Nephron progenitor cell (in vitro differentiated cells): Measurements from ENCODE around the gene OR8D4.

Experiments
- DNase-seq: peaks from one replicate; pipeline ENCODE4 v3.0.0; 2021
- H3K27ac Mint-ChIP-seq: 2 replicates; pipeline ENCODE4 v1.8.0; 2021; ENCODE audit warnings: mild to moderate bottlenecking, moderate library complexity, mixed read lengths
- H3K27me3 Mint-ChIP-seq: 2 replicates; pipeline ENCODE4 v1.8.0; 2021; ENCODE audit warnings: mild to moderate bottlenecking, low read depth, mixed read lengths; ENCODE audit not compliant: poor library complexity
- H3K36me3 Mint-ChIP-seq: 2 replicates; pipeline ENCODE4 v1.8.0; 2021; ENCODE audit warnings: low read depth, mixed read lengths
- H3K4me1 Mint-ChIP-seq: 2 replicates; pipeline ENCODE4 v1.8.0; 2021; ENCODE audit warnings: mixed read lengths
- H3K4me3 Mint-ChIP-seq: 2 replicates; pipeline ENCODE4 v1.8.0; 2021; ENCODE audit warnings: mild to moderate bottlenecking, moderate library complexity, mixed read lengths
- H3K9me3 Mint-ChIP-seq: 2 replicates; pipeline ENCODE4 v1.8.0; 2021; ENCODE audit warnings: mild to moderate bottlenecking, moderate library complexity, mixed read lengths
- CTCF ChIP-seq: fragments of 200-600 bp; sonication (generic); IDR thresholded peaks from 2 replicates; pipeline ENCODE4 v1.5.0; 2021; ENCODE audit warnings: antibody characterized with exemption

OR8D4 gene

GRCh38 chr11:123880912-123881311 is 21.1 kb upstream of the OR8D4 start:
- Mint-ChIP-seq H3K9me3 (peaks cover 8% of the 10 kb centered on the region), H3K4me1 (peaks cover 8% of the 10 kb centered on the region), H3K36me3 (no peaks in the 10 kb centered on the region), H3K27ac (no peak overlapping the region), H3K27me3 (no peaks in the 10 kb centered on the region), H3K4me3 (no peak overlapping the region)
- TF ChIP-seq CTCF = no peak
- DNase-seq = no peak

- TF ChIP-seq CTCF = no peak
- Mint-ChIP-seq H3K4me1 (peaks cover 8% of the 10 kb centered on the region), H3K36me3 (no peaks in the 10 kb centered on the region), H3K4me3 (no peak within 1 kb of the TSS), H3K27me3 (no peaks in the 10 kb centered on the region), H3K27ac (no peak within 1 kb of the TSS), H3K9me3 (no peaks in the 10 kb centered on the region)
- DNase-seq = no peak
Measured at GRCh38 chr11:123885570-123885969, 16.4 kb upstream of the OR8D4 start, which contains the start of gene TMEM225. Gene TMEM225, minus strand, starts transcription at chr11:123885670. Its CDS starts 245 bp downstream, at chr11:123885425.

- H3K27me3 Mint-ChIP-seq = peaks cover 3% of the 10 kb centered on the region
- no peaks in the 10 kb centered on the region for H3K9me3 Mint-ChIP-seq
- no peak overlapping the region for H3K27ac Mint-ChIP-seq
- DNase-seq = no peak
- no peak for TF ChIP-seq CTCF
- H3K4me3 Mint-ChIP-seq = no peak overlapping the region
- H3K36me3 Mint-ChIP-seq = no peaks in the 10 kb centered on the region
- no peaks in the 10 kb centered on the region for H3K4me1 Mint-ChIP-seq
Measured at GRCh38 chr11:123892031-123892430, 9.9 kb upstream of the OR8D4 start.

- no peaks in the 10 kb centered on the region for H3K4me1 Mint-ChIP-seq
- no peaks in the 10 kb centered on the region for H3K9me3 Mint-ChIP-seq
- no peak overlapping the region for H3K27ac Mint-ChIP-seq
- no peak overlapping the region for H3K4me3 Mint-ChIP-seq
- no peak for TF ChIP-seq CTCF
- H3K36me3 Mint-ChIP-seq = no peaks in the 10 kb centered on the region
- peaks cover 3% of the 10 kb centered on the region for H3K27me3 Mint-ChIP-seq
- no peak for DNase-seq
Measured at GRCh38 chr11:123899792-123900191, 2.2 kb upstream of the OR8D4 start.

GRCh38 chr11:123903932-123904331 is 2.0 kb downstream of the OR8D4 start:
- Mint-ChIP-seq H3K9me3 (no peaks in the 10 kb centered on the region), H3K4me1 (no peaks in the 10 kb centered on the region), H3K36me3 (no peaks in the 10 kb centered on the region), H3K4me3 (no peak overlapping the region), H3K27me3 (peaks cover 4% of the 10 kb centered on the region), H3K27ac (no peak overlapping the region)
- DNase-seq = no peak
- TF ChIP-seq CTCF = no peak

- no peak overlapping the region for H3K27ac Mint-ChIP-seq
- TF ChIP-seq CTCF = no peak
- DNase-seq = no peak
Measured at GRCh38 chr11:123904932-123905331, 3.0 kb downstream of the OR8D4 start.

More at GRCh38 chr11:123904932-123905331, 3.0 kb downstream of the OR8D4 start:
- no peaks in the 10 kb centered on the region for H3K9me3 Mint-ChIP-seq
- H3K4me1 Mint-ChIP-seq = no peaks in the 10 kb centered on the region
- H3K27me3 Mint-ChIP-seq = peaks cover 4% of the 10 kb centered on the region
- H3K4me3 Mint-ChIP-seq = no peak overlapping the region
- H3K36me3 Mint-ChIP-seq = no peaks in the 10 kb centered on the region
